HL-60 (cell line): ENCODE results near the gene GNAL.

ENCODE experiments used
- CTCF ChIP-seq: IDR thresholded peaks from one replicate; pipeline ENCODE4 v1.5.1; 2011; ENCODE audit warnings: low read length, control low read depth, inconsistent platforms; ENCODE audit not compliant: insufficient read depth
- GABPA ChIP-seq: IDR thresholded peaks from 2 replicates; pipeline ENCODE4 v1.6.1; 2012; ENCODE audit warnings: low read depth
- POLR2AphosphoS5 ChIP-seq: IDR thresholded peaks from 2 replicates; pipeline ENCODE4 v1.6.1; 2012; ENCODE audit warnings: low read depth

GRCh38 chr18:11733031-11733430 lies 44.0 kb downstream of the GNAL start:
- TF ChIP-seq CTCF, result peak; percentile 91
- no peak for TF ChIP-seq GABPA
- no peak for TF ChIP-seq POLR2AphosphoS5
